GM21447 (cell line): ENCODE results near the gene CSN1S1.
"Not testable (repeated sequence)": the region's sequence is repeated elsewhere in the genome, so short reads cannot be mapped to it uniquely, and the experiment has no call there.

Experiments used
- ATAC-seq: cut with Tn5 transposase; IDR thresholded peaks from one replicate; pipeline ENCODE4 v1.9.1; 2021; ENCODE audit not compliant: unreplicated experiment

CSN1S1 gene

GRCh38 chr4:69930768-69931167 lies at the start of gene CSN1S1:
TSS of gene CSN1S1 (plus strand) at chr4:69931068. CDS start at chr4:69932556, 1,488 bp downstream.
- ATAC-seq, result no peak

GRCh38 chr4:69881173-69881773 lies 49.6 kb upstream of the CSN1S1 start:
- ATAC-seq, result peak; percentile 83

GRCh38 chr4:69882150-69882549 lies 48.7 kb upstream of the CSN1S1 start:
- ATAC-seq, result no peak

- no peak for ATAC-seq
Measured at GRCh38 chr4:69888336-69888735, 42.5 kb upstream of the CSN1S1 start.

GRCh38 chr4:69894186-69894585 lies 36.7 kb upstream of the CSN1S1 start:
- ATAC-seq, result no peak

- no peak for ATAC-seq
Measured at GRCh38 chr4:69894721-69895120, 36.1 kb upstream of the CSN1S1 start.

- no peak for ATAC-seq
Measured at GRCh38 chr4:69896530-69897116, 34.2 kb upstream of the CSN1S1 start.

- no peak for ATAC-seq
Measured at GRCh38 chr4:69907151-69907550, 23.7 kb upstream of the CSN1S1 start.

GRCh38 chr4:69909195-69909594 lies 21.7 kb upstream of the CSN1S1 start:
- ATAC-seq, result no peak

- peak; percentile 95 for ATAC-seq
Measured at GRCh38 chr4:69910016-69910782, 20.7 kb upstream of the CSN1S1 start.

GRCh38 chr4:69920874-69921273 lies 10.0 kb upstream of the CSN1S1 start:
- ATAC-seq, result no peak

GRCh38 chr4:69923782-69924410 lies 7.0 kb upstream of the CSN1S1 start:
- not testable (repeated sequence) for ATAC-seq

- no peak for ATAC-seq
Measured at GRCh38 chr4:69934150-69934549, 3.3 kb downstream of the CSN1S1 start.

GRCh38 chr4:69936566-69936965 lies 5.7 kb downstream of the CSN1S1 start:
- no peak for ATAC-seq

- no peak for ATAC-seq
Measured at GRCh38 chr4:69951602-69952001, 20.7 kb downstream of the CSN1S1 start.

- no peak for ATAC-seq
Measured at GRCh38 chr4:69957209-69957608, 26.3 kb downstream of the CSN1S1 start.

GRCh38 chr4:69965628-69966027 lies 34.8 kb downstream of the CSN1S1 start, which contains the start of gene CSN2:
TSS of gene CSN2 (minus strand) at chr4:69965728. CDS start at chr4:69960995, 4,733 bp downstream.
- no peak for ATAC-seq

- ATAC-seq, result no peak
Measured at GRCh38 chr4:69970071-69970470, 39.2 kb downstream of the CSN1S1 start.

GRCh38 chr4:69974631-69975030 lies 43.8 kb downstream of the CSN1S1 start:
- ATAC-seq, result no peak

GRCh38 chr4:69977582-69977981 lies 46.7 kb downstream of the CSN1S1 start:
- ATAC-seq, result no peak

GRCh38 chr4:69984030-69984443 lies 53.2 kb downstream of the CSN1S1 start:
- peak; percentile 49 for ATAC-seq

GRCh38 chr4:69986663-69987062 lies 55.8 kb downstream of the CSN1S1 start:
- no peak for ATAC-seq
